LNCaP clone FGC (cell line): ENCODE data around the gene CSNK1G2.

Experiments
- DNase-seq: peaks from one replicate; pipeline ENCODE4 v3.0.0-alpha.2; 2011; ENCODE audit warnings: low read depth
- H3K4me3 ChIP-seq: 2 replicates; pipeline ENCODE4 v1.5.1; 2011; ENCODE audit warnings: mild to moderate bottlenecking, low read depth, low read length, control low read depth
- CTCF ChIP-seq: IDR thresholded peaks from 2 replicates; pipeline ENCODE4 v1.5.1; 2012; ENCODE audit warnings: mild to moderate bottlenecking; ENCODE audit not compliant: control insufficient read depth, insufficient read depth; ENCODE audit errors: extremely low read depth

CSNK1G2 gene

GRCh38 chr19:1975162-1975480 lies 34.1 kb downstream of the CSNK1G2 start:
- no peak for TF ChIP-seq CTCF
- no peak overlapping the region for H3K4me3 ChIP-seq
- DNase-seq: no peak

- TF ChIP-seq CTCF: no peak
- no peak for DNase-seq
Observed at GRCh38 chr19:1977120-1977519, 36.1 kb downstream of the CSNK1G2 start.

GRCh38 chr19:1978346-1978894 lies 37.4 kb downstream of the CSNK1G2 start:
- peak; percentile 19; the same call in 1 of the 2 replicates for TF ChIP-seq CTCF
- peak; percentile 87 for DNase-seq
- peak overlapping the region; percentile 45 for H3K4me3 ChIP-seq

More at GRCh38 chr19:1977120-1977519, 36.1 kb downstream of the CSNK1G2 start:
- no peak overlapping the region for H3K4me3 ChIP-seq

GRCh38 chr19:1979017-1979416 lies 38.0 kb downstream of the CSNK1G2 start:
- no peak for TF ChIP-seq CTCF
- DNase-seq: no peak

GRCh38 chr19:1979642-1980041 lies 38.7 kb downstream of the CSNK1G2 start:
- no peak overlapping the region for H3K4me3 ChIP-seq
- DNase-seq: no peak
- TF ChIP-seq CTCF: no peak

More at GRCh38 chr19:1979017-1979416, 38.0 kb downstream of the CSNK1G2 start:
- peak overlapping the region; percentile 45 for H3K4me3 ChIP-seq

GRCh38 chr19:1980091-1980808 lies 39.3 kb downstream of the CSNK1G2 start:
- no peak overlapping the region for H3K4me3 ChIP-seq
- no peak for TF ChIP-seq CTCF
- no peak for DNase-seq

GRCh38 chr19:1980809-1981181 lies 39.8 kb downstream of the CSNK1G2 start:
- no peak overlapping the region for H3K4me3 ChIP-seq
- DNase-seq: no peak
- no peak for TF ChIP-seq CTCF
